ENCODE measurements around the gene SYT17.

The SYT17 gene

GRCh38 chr16:19305443-19305842, 137.4 kb downstream of the SYT17 start:
- Histone ChIP-seq H3K36me3 (ENCODE audit: control insufficient read depth, insufficient read depth, low read length, severe bottlenecking) (no peaks in the 10 kb centered on the region), H3K9ac (ENCODE audit: low read length) (no peak overlapping the region), H3K4me3 (ENCODE audit: low read length) (no peak overlapping the region), H3K4me1 (ENCODE audit: control insufficient read depth, insufficient read depth, low read length) (no peaks in the 10 kb centered on the region), H3K9me3 (ENCODE audit: control insufficient read depth, low read length) (no peaks in the 10 kb centered on the region), H3K27me3 (replicated peaks; ENCODE audit: control insufficient read depth, insufficient read depth, low read length) (peaks cover 11% of the 10 kb centered on the region)
- no peak for DNase-seq (ENCODE audit: low read depth)

- H3K4me1 ChIP-seq (ENCODE audit: control insufficient read depth, insufficient read depth, low read length): no peaks in the 10 kb centered on the region
- H3K9me3 ChIP-seq (ENCODE audit: control insufficient read depth, low read length): no peaks in the 10 kb centered on the region
- H3K9ac ChIP-seq (ENCODE audit: low read length): no peak overlapping the region
- H3K36me3 ChIP-seq (ENCODE audit: control insufficient read depth, insufficient read depth, low read length, severe bottlenecking): no peaks in the 10 kb centered on the region
- no peak for DNase-seq (ENCODE audit: low read depth)
- H3K27me3 ChIP-seq (replicated peaks; ENCODE audit: control insufficient read depth, insufficient read depth, low read length): peaks cover 5% of the 10 kb centered on the region
- H3K4me3 ChIP-seq (ENCODE audit: low read length): no peak overlapping the region
These were observed 139.7 kb downstream of the SYT17 start for GRCh38 chr16:19307587-19308241.

GRCh38 chr16:19308392-19308791, 140.4 kb downstream of the SYT17 start:
- H3K27me3 ChIP-seq (replicated peaks; ENCODE audit: control insufficient read depth, insufficient read depth, low read length): peaks cover 5% of the 10 kb centered on the region
- no peaks in the 10 kb centered on the region for H3K9me3 ChIP-seq (ENCODE audit: control insufficient read depth, low read length)
- no peaks in the 10 kb centered on the region for H3K4me1 ChIP-seq (ENCODE audit: control insufficient read depth, insufficient read depth, low read length)
- H3K4me3 ChIP-seq (ENCODE audit: low read length): no peak overlapping the region
- H3K9ac ChIP-seq (ENCODE audit: low read length): no peak overlapping the region
- DNase-seq (ENCODE audit: low read depth): no peak
- H3K36me3 ChIP-seq (ENCODE audit: control insufficient read depth, insufficient read depth, low read length, severe bottlenecking): no peaks in the 10 kb centered on the region

- DNase-seq (ENCODE audit: low read depth): no peak
- Histone ChIP-seq H3K4me3 (ENCODE audit: low read length) (no peak overlapping the region), H3K9me3 (ENCODE audit: control insufficient read depth, low read length) (no peaks in the 10 kb centered on the region), H3K9ac (ENCODE audit: low read length) (no peak overlapping the region), H3K4me1 (ENCODE audit: control insufficient read depth, insufficient read depth, low read length) (no peaks in the 10 kb centered on the region), H3K36me3 (ENCODE audit: control insufficient read depth, insufficient read depth, low read length, severe bottlenecking) (no peaks in the 10 kb centered on the region), H3K27me3 (replicated peaks; ENCODE audit: control insufficient read depth, insufficient read depth, low read length) (peaks cover 5% of the 10 kb centered on the region)
These were observed 141.1 kb downstream of the SYT17 start for GRCh38 chr16:19309178-19309577.

DNA sequence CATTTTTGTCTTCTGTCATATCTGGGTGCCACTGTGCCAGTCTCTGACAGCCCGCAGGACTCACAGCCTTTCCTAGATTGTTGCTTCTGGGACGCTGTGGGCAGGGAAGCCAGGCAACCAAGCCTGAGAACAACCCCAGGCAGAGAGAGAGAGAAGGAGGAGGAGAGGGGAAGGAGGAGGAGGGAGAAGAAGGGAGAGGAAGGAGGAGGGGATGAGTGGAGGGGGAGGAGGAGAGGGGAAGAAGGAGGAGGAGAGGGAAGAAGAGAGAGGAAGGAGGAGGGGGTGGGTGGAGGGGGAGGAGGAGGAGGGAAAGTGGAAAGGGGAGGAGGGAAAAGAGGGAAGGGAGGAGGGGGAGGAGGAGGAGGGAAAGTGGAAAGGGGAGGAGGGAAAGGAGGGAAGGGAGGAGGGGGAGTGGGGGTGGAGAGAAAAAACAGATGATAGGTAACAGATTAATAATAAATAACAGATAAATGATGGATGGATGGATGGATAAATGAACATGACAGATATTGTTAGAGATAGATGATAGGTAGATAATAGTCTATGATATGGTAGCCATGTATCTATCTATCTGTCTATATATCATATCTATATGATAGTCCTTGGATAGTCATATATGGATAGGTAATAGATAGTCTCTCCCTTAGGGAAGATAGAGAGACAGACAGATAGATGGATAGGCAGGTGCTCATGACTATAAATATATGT, 146.8 kb downstream of the SYT17 start:
- Histone ChIP-seq H3K9me3 (ENCODE audit: control insufficient read depth, low read length) (no peaks in the 10 kb centered on the region), H3K4me3 (ENCODE audit: low read length) (no peak overlapping the region), H3K9ac (ENCODE audit: low read length) (no peak overlapping the region), H3K27me3 (replicated peaks; ENCODE audit: control insufficient read depth, insufficient read depth, low read length) (no peaks in the 10 kb centered on the region), H3K4me1 (ENCODE audit: control insufficient read depth, insufficient read depth, low read length) (no peaks in the 10 kb centered on the region), H3K36me3 (ENCODE audit: control insufficient read depth, insufficient read depth, low read length, severe bottlenecking) (no peaks in the 10 kb centered on the region)
- DNase-seq (ENCODE audit: low read depth): no peak

- no peak for DNase-seq (ENCODE audit: low read depth)
- no peak overlapping the region for H3K9ac ChIP-seq (ENCODE audit: low read length)
- H3K4me1 ChIP-seq (ENCODE audit: control insufficient read depth, insufficient read depth, low read length): no peaks in the 10 kb centered on the region
- H3K4me3 ChIP-seq (ENCODE audit: low read length): no peak overlapping the region
- no peaks in the 10 kb centered on the region for H3K27me3 ChIP-seq (replicated peaks; ENCODE audit: control insufficient read depth, insufficient read depth, low read length)
- H3K9me3 ChIP-seq (ENCODE audit: control insufficient read depth, low read length): no peaks in the 10 kb centered on the region
- no peaks in the 10 kb centered on the region for H3K36me3 ChIP-seq (ENCODE audit: control insufficient read depth, insufficient read depth, low read length, severe bottlenecking)
These were observed 147.9 kb downstream of the SYT17 start for GRCh38 chr16:19315889-19316433.

DNA sequence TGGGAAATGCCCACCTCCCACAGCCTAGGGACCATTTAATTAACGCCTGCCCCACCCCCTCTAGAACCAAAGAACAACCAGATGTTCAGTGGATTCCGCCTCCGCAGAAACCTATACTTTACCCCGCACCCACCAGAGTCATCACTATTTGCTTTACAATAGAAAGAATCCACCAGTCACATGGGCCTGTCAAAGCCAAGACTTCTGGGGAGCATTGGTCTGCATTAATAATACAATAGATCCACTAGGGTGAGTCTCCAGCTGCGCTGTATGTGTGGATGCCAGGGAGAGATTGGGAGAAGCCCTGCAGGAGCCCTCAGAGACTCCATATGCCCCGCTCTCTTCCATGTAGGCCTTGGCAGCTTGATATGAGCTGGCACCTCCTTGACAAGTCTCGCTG, 148.8 kb downstream of the SYT17 start:
- H3K4me3 ChIP-seq (ENCODE audit: low read length): no peak overlapping the region
- no peaks in the 10 kb centered on the region for H3K9me3 ChIP-seq (ENCODE audit: control insufficient read depth, low read length)
- no peaks in the 10 kb centered on the region for H3K36me3 ChIP-seq (ENCODE audit: control insufficient read depth, insufficient read depth, low read length, severe bottlenecking)
- no peaks in the 10 kb centered on the region for H3K4me1 ChIP-seq (ENCODE audit: control insufficient read depth, insufficient read depth, low read length)
- DNase-seq (ENCODE audit: low read depth): no peak
- H3K9ac ChIP-seq (ENCODE audit: low read length): no peak overlapping the region
- no peaks in the 10 kb centered on the region for H3K27me3 ChIP-seq (replicated peaks; ENCODE audit: control insufficient read depth, insufficient read depth, low read length)
